ENCODE measurements around the gene SH2D5.

The SH2D5 gene

GRCh38 chr1:20715406-20715805 lies 17.1 kb downstream of the SH2D5 start:
- in situ Hi-C loops (cut with MboI; ENCODE audit: low sequenced_read_pairs) = no loop called here

GRCh38 chr1:20713440-20713839 lies 19.1 kb downstream of the SH2D5 start:
- in situ Hi-C loops (cut with MboI; ENCODE audit: low sequenced_read_pairs) = no loop called here

- in situ Hi-C loops (cut with MboI; ENCODE audit: low sequenced_read_pairs) = no loop called here
Observed at GRCh38 chr1:20712215-20712577, 20.3 kb downstream of the SH2D5 start.

- in situ Hi-C loops (cut with MboI; ENCODE audit: low sequenced_read_pairs) = no loop called here
Observed at GRCh38 chr1:20711285-20712214, 21.0 kb downstream of the SH2D5 start.

- in situ Hi-C loops (cut with MboI; ENCODE audit: low sequenced_read_pairs) = no loop called here
Observed at GRCh38 chr1:20710469-20711284, 21.8 kb downstream of the SH2D5 start.

GRCh38 chr1:20709868-20710267 lies 22.6 kb downstream of the SH2D5 start:
- in situ Hi-C loops (cut with MboI; ENCODE audit: low sequenced_read_pairs) = no loop called here

- in situ Hi-C loops (cut with MboI; ENCODE audit: low sequenced_read_pairs) = no loop called here
Observed at GRCh38 chr1:20708891-20709290, 23.6 kb downstream of the SH2D5 start.

- in situ Hi-C loops (cut with MboI; ENCODE audit: low sequenced_read_pairs) = no loop called here
Observed at GRCh38 chr1:20708057-20708456, 24.4 kb downstream of the SH2D5 start.

GRCh38 chr1:20706841-20707240 lies 25.7 kb downstream of the SH2D5 start:
- in situ Hi-C loops (cut with MboI; ENCODE audit: low sequenced_read_pairs) = no loop called here

GRCh38 chr1:20705203-20705755 lies 27.2 kb downstream of the SH2D5 start:
- in situ Hi-C loops (cut with MboI; ENCODE audit: low sequenced_read_pairs) = no loop called here

GRCh38 chr1:20704390-20705202 lies 27.9 kb downstream of the SH2D5 start:
- in situ Hi-C loops (cut with MboI; ENCODE audit: low sequenced_read_pairs) = no loop called here

GRCh38 chr1:20703124-20703756 lies 29.3 kb downstream of the SH2D5 start:
- in situ Hi-C loops (cut with MboI; ENCODE audit: low sequenced_read_pairs) = no loop called here

GRCh38 chr1:20702416-20702815 lies 30.1 kb downstream of the SH2D5 start:
- in situ Hi-C loops (cut with MboI; ENCODE audit: low sequenced_read_pairs) = no loop called here

GRCh38 chr1:20701847-20702246 lies 30.7 kb downstream of the SH2D5 start:
- in situ Hi-C loops (cut with MboI; ENCODE audit: low sequenced_read_pairs) = no loop called here

GRCh38 chr1:20701446-20701845 lies 31.1 kb downstream of the SH2D5 start:
- in situ Hi-C loops (cut with MboI; ENCODE audit: low sequenced_read_pairs) = no loop called here

GRCh38 chr1:20700636-20701215 lies 31.8 kb downstream of the SH2D5 start:
- in situ Hi-C loops (cut with MboI; ENCODE audit: low sequenced_read_pairs) = no loop called here

GRCh38 chr1:20699558-20699957 lies 32.9 kb downstream of the SH2D5 start:
- in situ Hi-C loops (cut with MboI; ENCODE audit: low sequenced_read_pairs) = loop anchor here (10.0 kb wide), 1 partner anchor 505 kb away; no protein-coding TSS in a partner anchor

GRCh38 chr1:20698195-20698910 lies 34.1 kb downstream of the SH2D5 start:
- in situ Hi-C loops (cut with MboI; ENCODE audit: low sequenced_read_pairs) = loop anchor here (10.0 kb wide), 1 partner anchor 506 kb away; no protein-coding TSS in a partner anchor

GRCh38 chr1:20697563-20697962 lies 34.9 kb downstream of the SH2D5 start:
- in situ Hi-C loops (cut with MboI; ENCODE audit: low sequenced_read_pairs) = loop anchor here (10.0 kb wide), 1 partner anchor 507 kb away; no protein-coding TSS in a partner anchor
